Astrocyte of the cerebellum (primary cell): ENCODE measurements around the gene ENPP3.
"Not testable (repeated sequence)": the region's sequence is repeated elsewhere in the genome, so short reads cannot be mapped to it uniquely, and the experiment has no call there.

Experiments
- DNase-seq: peaks from one replicate; pipeline ENCODE4 v3.0.0-alpha.2; 2011; ENCODE audit warnings: low read depth
- H3K4me3 ChIP-seq: 2 replicates; pipeline ENCODE4 v1.5.1; 2011; ENCODE audit warnings: mild to moderate bottlenecking, low read depth, low read length, moderate library complexity
- CTCF ChIP-seq: IDR thresholded peaks from 2 replicates; pipeline ENCODE4 v1.5.1; 2012; ENCODE audit warnings: low read length, low read depth, moderate library complexity, mild to moderate bottlenecking; ENCODE audit errors: missing control alignments
- in situ Hi-C: cut with HindIII; loops from 2 replicates; pipeline ENCODE4 v1.10.0; 2017; ENCODE audit warnings: low sequenced_read_pairs

The ENPP3 gene

GRCh38 chr6:131696956-131697355, 59.9 kb downstream of the ENPP3 start:
- no peak for DNase-seq
- TF ChIP-seq CTCF = no peak
- in situ Hi-C loops = no loop called here
- H3K4me3 ChIP-seq = no peak overlapping the region

- in situ Hi-C loops, DNase-seq, H3K4me3 ChIP-seq: not testable (repeated sequence)
These were observed 63.7 kb downstream of the ENPP3 start for GRCh38 chr6:131700851-131701250.

GRCh38 chr6:131703905-131704304, 66.8 kb downstream of the ENPP3 start:
- in situ Hi-C loops, H3K4me3 ChIP-seq, DNase-seq: not testable (repeated sequence)

- DNase-seq, H3K4me3 ChIP-seq, in situ Hi-C loops: not testable (repeated sequence)
These were observed 73.8 kb downstream of the ENPP3 start, which contains the start of gene CTAGE9 for GRCh38 chr6:131710917-131711316. Gene CTAGE9, minus strand, starts transcription at chr6:131711017. Its CDS starts 0 bp downstream, at chr6:131711017.

- in situ Hi-C loops, DNase-seq, H3K4me3 ChIP-seq: not testable (repeated sequence)
These were observed 78.5 kb downstream of the ENPP3 start for GRCh38 chr6:131715567-131715966.

- in situ Hi-C loops = no loop called here
- H3K4me3 ChIP-seq = no peak overlapping the region
- no peak for DNase-seq
- no peak for TF ChIP-seq CTCF
These were observed 80.9 kb downstream of the ENPP3 start for GRCh38 chr6:131717836-131718542.

GRCh38 chr6:131721161-131721560, 84.1 kb downstream of the ENPP3 start:
- no peak for DNase-seq
- in situ Hi-C loops = no loop called here
- no peak for TF ChIP-seq CTCF
- no peak overlapping the region for H3K4me3 ChIP-seq

- in situ Hi-C loops = no loop called here
- DNase-seq = no peak
- H3K4me3 ChIP-seq = no peak overlapping the region
These were observed 87.0 kb downstream of the ENPP3 start for GRCh38 chr6:131724114-131724513.

More at GRCh38 chr6:131724114-131724513, 87.0 kb downstream of the ENPP3 start:
- no peak for TF ChIP-seq CTCF
